ENCODE data around the gene ARPC5L. TPM values are rescaled to one million over a fixed set of nuclear protein-coding genes. Genes with fewer than 3 reads are reported as not detected.

The ARPC5L gene
- total RNA-seq, 1 experiment from 2014 or later: 50.0 TPM

GRCh38 chr9:124849801-124850200 is 12.1 kb upstream of the ARPC5L start:
- no peak overlapping the region for H3K27ac ChIP-seq (ENCODE audit: low read depth, low read length)
- no peak overlapping the region for H3K4me3 ChIP-seq (replicated peaks in 1 of 2; ENCODE audit: low read depth in 1 of 2, low read length in 2 of 2)
- CTCF ChIA-PET: interaction anchor here (7.2 to 11.7 kb wide), 2 partner anchors 9 to 76 kb away, joined by 87 to 601 read pairs; partner anchors contain the start of genes NR6A1 and OLFML2A
- no peaks in the 10 kb centered on the region for H3K9me3 ChIP-seq (ENCODE audit: control insufficient read depth in 1 of 2, insufficient read depth in 1 of 2, low read depth in 1 of 2, low read length in 2 of 2)
- H3K4me2 ChIP-seq (ENCODE audit: low read length): no peak overlapping the region
- intact Hi-C loops (cut with micrococcal nuclease): loop anchor here (10.0 kb wide), 1 partner anchor 435 kb away; the partner anchor contains the start of gene PSMB7
- TF ChIP-seq RAD21 (IDR thresholded peaks at IDR 0.05; ENCODE audit: low read depth): no peak
- no peak for TF ChIP-seq POLR2AphosphoS5 (IDR thresholded peaks at IDR 0.05; ENCODE audit: low read depth, low read length)
- no peak for TF ChIP-seq TCF7L2 (IDR thresholded peaks at IDR 0.05; ENCODE audit: borderline replicate concordance, extremely low read depth, insufficient read depth, insufficient read length)
- no peak for TF ChIP-seq REST (IDR thresholded peaks at IDR 0.05; ENCODE audit: low read depth)
- no peak for TF ChIP-seq ZFX (IDR thresholded peaks at IDR 0.05)
- TF ChIP-seq FOSL1 (IDR thresholded peaks at IDR 0.05; ENCODE audit: low read depth): no peak
- TF ChIP-seq POLR2A (IDR thresholded peaks at IDR 0.05; ENCODE audit: borderline replicate concordance, extremely low read depth, insufficient read depth, insufficient read length): no peak
- no peak for TF ChIP-seq YY1 (IDR thresholded peaks at IDR 0.05; ENCODE audit: extremely low read depth, insufficient replicate concordance, low read depth, low read length)
- TF ChIP-seq ATF3 (IDR thresholded peaks at IDR 0.05): no peak
- no peak for TF ChIP-seq ZNF274 (IDR thresholded peaks at IDR 0.05; ENCODE audit: low read depth, low read length)
- peaks cover 5 to 17% of the 10 kb centered on the region in 2 experiments; a peak in 3 of 4 replicates for H3K4me1 ChIP-seq (ENCODE audit: control insufficient read depth in 1 of 2, insufficient read depth in 2 of 2, low read length in 2 of 2)
- H3K9me2 ChIP-seq (ENCODE audit: insufficient read depth): no peaks in the 10 kb centered on the region
- RAD21 ChIA-PET (ENCODE audit: low non-redundant PET in 1 of 2, low total read pairs in 2 of 2, uncharacterized antibody in 2 of 2, unreplicated experiment in 2 of 2): interaction anchor here in 1 of 2 experiments (1.0 kb wide), 1 partner anchor 71 kb away, joined by 3 read pairs; no protein-coding TSS in a partner anchor
- H3K27me3 ChIP-seq (ENCODE audit: insufficient read depth, low read length): no peaks in the 10 kb centered on the region
- no peak overlapping the region for H2AFZ ChIP-seq (ENCODE audit: low read depth, low read length, poor library complexity, severe bottlenecking)
- H3K36me3 ChIP-seq (ENCODE audit: control insufficient read depth in 1 of 2, insufficient read depth in 2 of 2, low read length in 2 of 2): no peaks in the 10 kb centered on the region
- H3K9ac ChIP-seq (ENCODE audit: low read length): no peak overlapping the region
- POLR2A ChIA-PET: no interaction called here
- H3K79me2 ChIP-seq (ENCODE audit: insufficient read depth, low read length): no peaks in the 10 kb centered on the region
- DNase-seq (ENCODE audit: low read depth, low spot score) (no peak), ATAC-seq (no peak)
- H4K20me1 ChIP-seq (ENCODE audit: insufficient read depth): no peaks in the 10 kb centered on the region
- no TSS peak for BruUV-seq (replicated peaks)

Measured in HCT116 (cell line).